GM18873 (cell line): ENCODE results near the gene TMEM198.

Experiments
- ATAC-seq: cut with Tn5 transposase; IDR thresholded peaks from one replicate; pipeline ENCODE4 v1.9.1; 2021; ENCODE audit warnings: mild to moderate bottlenecking, moderate library complexity, moderate number of reproducible peaks; ENCODE audit not compliant: unreplicated experiment, low FRiP score

TMEM198 gene, protein sequence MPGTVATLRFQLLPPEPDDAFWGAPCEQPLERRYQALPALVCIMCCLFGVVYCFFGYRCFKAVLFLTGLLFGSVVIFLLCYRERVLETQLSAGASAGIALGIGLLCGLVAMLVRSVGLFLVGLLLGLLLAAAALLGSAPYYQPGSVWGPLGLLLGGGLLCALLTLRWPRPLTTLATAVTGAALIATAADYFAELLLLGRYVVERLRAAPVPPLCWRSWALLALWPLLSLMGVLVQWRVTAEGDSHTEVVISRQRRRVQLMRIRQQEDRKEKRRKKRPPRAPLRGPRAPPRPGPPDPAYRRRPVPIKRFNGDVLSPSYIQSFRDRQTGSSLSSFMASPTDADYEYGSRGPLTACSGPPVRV

GRCh38 chr2:219543596-219544358 is at the start of gene TMEM198, which contains the start of gene CHPF:
Gene TMEM198, plus strand, starts transcription at chr2:219544028. Its CDS starts 700 bp downstream, at chr2:219544728.
Gene CHPF, minus strand, starts transcription at chr2:219543809. Its CDS starts 271 bp downstream, at chr2:219543538.
- peak; percentile 62 for ATAC-seq

- ATAC-seq, result no peak
These were observed 48.8 kb upstream of the TMEM198 start for GRCh38 chr2:219494952-219495530.

GRCh38 chr2:219495531-219496122 is 48.2 kb upstream of the TMEM198 start:
- ATAC-seq, result no peak

- no peak for ATAC-seq
These were observed 47.5 kb upstream of the TMEM198 start for GRCh38 chr2:219496247-219496824.

DNA sequence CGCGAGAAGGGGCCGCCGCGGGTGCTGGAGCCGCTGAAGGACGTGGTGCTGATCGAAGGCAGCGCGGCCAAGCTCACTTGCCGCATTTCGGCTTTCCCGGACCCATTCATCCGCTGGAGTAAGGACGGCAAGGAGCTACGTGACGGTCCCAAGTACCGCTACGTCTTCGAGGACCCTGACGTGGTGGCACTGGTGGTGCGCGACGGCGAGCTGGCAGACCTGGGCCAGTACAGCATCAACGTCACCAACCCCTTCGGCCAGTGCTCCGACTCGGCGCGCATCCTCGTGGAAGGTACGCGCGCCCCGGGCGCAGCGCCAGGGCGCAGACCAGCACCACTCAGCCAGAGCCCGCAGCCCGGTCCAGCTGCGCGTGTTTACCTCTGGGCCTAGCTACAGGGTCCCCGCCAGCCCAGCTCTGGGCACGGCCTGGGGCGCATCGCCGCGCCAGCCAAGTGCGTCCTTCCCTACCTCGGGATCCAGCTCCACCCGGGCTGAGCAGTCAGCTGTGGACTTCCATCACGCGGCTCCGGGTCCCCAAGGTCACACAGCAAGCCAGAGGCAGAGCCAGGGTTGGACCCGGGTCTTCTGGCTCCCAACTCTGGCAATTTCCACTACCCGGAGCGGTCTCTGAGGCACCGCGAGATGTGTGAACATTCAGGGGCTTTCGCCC is 46.9 kb upstream of the TMEM198 start:
- no peak for ATAC-seq

GRCh38 chr2:219497495-219498279 is 46.1 kb upstream of the TMEM198 start:
- no peak for ATAC-seq

DNA sequence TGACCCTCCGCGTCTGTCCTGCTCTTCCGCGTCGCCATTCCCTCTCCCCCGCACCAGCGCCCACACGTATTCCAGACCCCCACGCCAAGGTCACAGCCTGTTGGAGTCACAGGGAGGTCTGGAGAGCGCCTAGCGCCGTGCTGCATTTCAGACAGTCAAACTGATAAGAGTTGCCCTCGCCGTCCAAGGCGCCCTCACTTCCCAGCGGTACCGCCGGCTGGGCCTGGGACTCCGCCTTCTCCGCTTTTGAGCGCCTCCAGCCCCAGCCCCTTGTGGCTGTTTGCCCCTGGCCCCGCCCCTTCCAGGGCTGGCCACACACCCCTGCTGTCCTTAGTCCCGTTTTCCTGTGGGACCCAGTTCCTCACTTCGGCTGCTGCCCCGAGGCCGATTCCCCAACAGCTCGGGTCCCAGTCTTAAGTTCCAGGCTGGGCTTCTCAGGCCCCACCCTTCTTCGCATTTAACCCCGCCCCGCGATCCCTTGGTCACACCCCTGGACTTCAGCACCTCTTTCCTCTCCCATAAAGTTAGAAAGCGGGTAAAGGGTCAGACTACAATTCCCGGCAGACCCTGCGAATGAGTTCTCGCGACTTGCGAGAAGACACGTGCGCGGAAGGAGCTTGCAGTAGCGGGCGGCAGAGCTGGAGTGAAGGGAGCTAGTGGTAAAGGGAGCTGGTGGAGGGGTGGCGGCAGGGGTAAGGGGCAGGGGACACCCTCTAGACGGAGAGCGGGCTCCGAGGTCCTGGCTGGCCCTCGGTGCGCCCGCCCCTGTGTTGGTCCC is 45.4 kb upstream of the TMEM198 start, which contains the start of gene GMPPA:
Gene GMPPA, plus strand, starts transcription at position 612 of the 778 bp plus-strand sequence. CDS start 1,085 bp downstream, outside the sequence.
- peak; percentile 92 for ATAC-seq

- no peak for ATAC-seq
These were observed 44.8 kb upstream of the TMEM198 start for GRCh38 chr2:219499058-219499307.

- ATAC-seq, result no peak
These were observed 44.3 kb upstream of the TMEM198 start for GRCh38 chr2:219499555-219499954.

DNA sequence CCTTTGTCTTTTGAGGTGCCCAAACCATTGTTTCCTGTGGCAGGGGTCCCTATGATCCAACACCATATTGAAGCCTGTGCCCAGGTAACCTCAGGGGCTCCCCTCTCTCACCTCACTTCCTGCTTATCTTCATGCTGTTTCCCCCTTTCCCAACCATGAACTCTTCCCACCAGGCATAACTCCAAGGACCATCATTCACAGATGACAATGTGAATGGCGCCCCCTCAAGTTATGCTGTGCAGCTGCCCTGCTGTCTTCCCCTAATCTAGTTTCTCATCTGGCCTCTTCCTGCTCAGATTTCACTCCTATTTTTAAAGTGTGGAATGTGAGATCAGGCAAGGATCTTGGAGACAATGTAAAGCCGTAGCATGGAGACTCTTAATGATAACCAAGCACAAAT is 43.7 kb upstream of the TMEM198 start:
- no peak for ATAC-seq

DNA sequence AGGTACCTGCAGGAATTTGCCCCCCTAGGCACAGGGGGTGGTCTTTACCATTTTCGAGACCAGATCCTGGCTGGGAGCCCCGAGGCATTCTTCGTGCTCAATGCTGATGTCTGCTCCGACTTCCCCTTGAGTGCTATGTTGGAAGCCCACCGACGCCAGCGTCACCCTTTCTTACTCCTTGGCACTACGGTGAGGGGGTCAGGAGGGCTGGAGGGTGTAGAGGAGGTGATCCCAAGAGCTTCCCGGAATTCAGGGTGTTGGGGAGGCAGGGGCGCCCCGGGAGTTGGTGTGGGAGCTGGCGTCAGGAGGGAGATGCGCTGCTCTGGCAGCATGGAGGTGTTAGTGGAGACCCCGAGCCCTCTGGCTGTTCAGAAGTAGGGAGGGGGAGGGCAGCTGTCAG is 42.0 kb upstream of the TMEM198 start:
- ATAC-seq, result no peak

DNA sequence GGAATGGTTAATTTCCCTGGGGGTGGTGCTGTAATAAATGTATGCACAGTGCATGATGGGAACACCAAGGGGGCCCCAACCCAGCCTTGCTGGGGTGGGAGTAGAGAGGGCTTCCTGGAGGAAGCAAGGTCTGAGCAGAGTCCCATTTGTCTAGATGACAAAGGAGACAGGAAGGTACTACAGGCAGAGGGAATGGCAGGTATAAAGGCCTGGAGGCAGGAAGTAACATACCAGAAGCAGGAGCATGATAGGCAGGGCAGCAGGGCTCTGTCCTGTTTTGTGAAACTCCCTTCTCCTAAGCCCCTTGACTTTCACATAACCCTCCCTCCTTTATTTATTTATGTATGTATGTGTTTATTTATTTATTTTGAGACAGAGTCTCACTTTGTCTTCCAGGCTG is 41.2 kb upstream of the TMEM198 start:
- ATAC-seq, result no peak

GRCh38 chr2:219505585-219505984 is 38.2 kb upstream of the TMEM198 start:
- ATAC-seq, result no peak

GRCh38 chr2:219506153-219506801 is 37.6 kb upstream of the TMEM198 start:
- ATAC-seq, result no peak

DNA sequence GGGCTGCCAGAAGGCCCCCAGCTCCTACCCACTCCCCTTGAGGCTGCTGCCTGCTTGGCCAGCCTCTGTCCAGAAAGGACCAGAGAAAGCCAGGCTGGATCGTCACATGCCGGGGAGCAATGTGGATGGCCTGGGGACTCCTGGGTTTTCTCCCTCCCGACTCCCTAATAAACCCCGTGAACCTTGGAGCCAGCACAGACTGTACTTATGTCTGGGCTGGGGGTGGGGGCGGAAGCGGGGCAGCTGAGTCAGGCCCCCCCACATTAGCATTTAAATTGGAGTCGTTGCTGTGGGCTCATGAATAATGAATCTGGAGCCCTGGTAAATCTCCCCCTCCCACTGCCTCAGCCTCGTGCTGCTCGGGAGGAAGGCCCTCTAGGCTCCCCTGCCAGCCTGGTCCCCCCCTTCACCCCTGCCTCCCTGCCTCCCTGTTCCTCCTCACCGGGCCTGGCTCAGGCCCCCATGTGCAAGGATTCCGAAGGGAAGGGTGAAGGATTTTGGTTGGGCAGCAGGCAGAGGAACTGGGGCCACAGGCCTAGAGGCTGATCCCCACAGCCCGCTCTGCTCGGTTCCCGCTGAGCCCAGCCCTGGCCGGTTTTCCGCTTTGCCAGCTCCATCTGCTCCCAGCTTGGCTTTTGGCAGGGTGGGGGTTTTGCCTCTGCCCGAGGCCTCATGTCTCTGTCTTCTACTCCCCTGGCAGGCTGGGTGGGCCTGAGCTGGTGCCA is 36.9 kb upstream of the TMEM198 start:
- no peak for ATAC-seq

- ATAC-seq, result no peak
These were observed 36.0 kb upstream of the TMEM198 start for GRCh38 chr2:219507581-219508443.

DNA sequence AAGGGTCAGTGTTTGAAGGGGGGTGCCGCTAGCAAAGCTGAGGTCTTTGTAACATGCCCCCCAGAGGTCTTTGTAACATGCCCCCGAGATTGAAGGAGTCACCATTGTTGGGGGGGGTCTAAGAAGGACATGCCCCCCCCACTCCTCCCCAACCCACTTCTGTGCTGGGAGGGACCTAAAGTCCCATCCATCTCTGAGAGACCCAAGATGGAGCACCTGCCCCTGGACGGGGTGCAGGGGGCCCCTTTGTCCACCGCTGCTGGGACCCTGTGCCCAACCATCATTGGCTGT is 35.4 kb upstream of the TMEM198 start:
- ATAC-seq, result no peak
